Right forelimb (tissue), 1 donor: ENCODE data around the gene SPARC.
A peak's percentile ranks its signal among the peaks of the same experiment; 100 is the strongest.
"Not testable (repeated sequence)": the region's sequence is repeated elsewhere in the genome, so short reads cannot be mapped to it uniquely, and the experiment has no call there.

Source experiments
- DNase-seq: peaks from one replicate; pipeline ENCODE4 v3.0.0-alpha.2; 2018

The SPARC gene

GRCh38 chr5:151700296-151700695 lies 13.6 kb upstream of the SPARC start:
- DNase-seq: no peak

GRCh38 chr5:151699071-151699901 lies 12.6 kb upstream of the SPARC start:
- peak; percentile 91 for DNase-seq

GRCh38 chr5:151698081-151698480 lies 11.4 kb upstream of the SPARC start:
- DNase-seq: not testable (repeated sequence)

GRCh38 chr5:151697452-151697851 lies 10.7 kb upstream of the SPARC start:
- DNase-seq: no peak

- peak; percentile 93 for DNase-seq
These were observed 9.9 kb upstream of the SPARC start for GRCh38 chr5:151696470-151697061.

- no peak for DNase-seq
These were observed 8.7 kb upstream of the SPARC start for GRCh38 chr5:151695464-151695863.

GRCh38 chr5:151694035-151694485 lies 7.3 kb upstream of the SPARC start:
- DNase-seq: no peak

GRCh38 chr5:151692312-151692711 lies 5.6 kb upstream of the SPARC start:
- no peak for DNase-seq

GRCh38 chr5:151691706-151692105 lies 5.0 kb upstream of the SPARC start:
- DNase-seq: no peak

- DNase-seq: not testable (repeated sequence)
These were observed 2.9 kb upstream of the SPARC start for GRCh38 chr5:151689591-151689990.

- DNase-seq: no peak
These were observed 1.7 kb upstream of the SPARC start for GRCh38 chr5:151688436-151688835.

GRCh38 chr5:151685749-151686673 lies 704 bp downstream of the SPARC start:
- DNase-seq: no peak

- peak; percentile 87 for DNase-seq
These were observed 1.9 kb downstream of the SPARC start for GRCh38 chr5:151684690-151685361.

- no peak for DNase-seq
These were observed 2.6 kb downstream of the SPARC start for GRCh38 chr5:151683986-151684588.

GRCh38 chr5:151683444-151683843 lies 3.3 kb downstream of the SPARC start:
- no peak for DNase-seq

GRCh38 chr5:151682751-151683331 lies 3.9 kb downstream of the SPARC start:
- DNase-seq: no peak

GRCh38 chr5:151682240-151682639 lies 4.5 kb downstream of the SPARC start:
- no peak for DNase-seq

GRCh38 chr5:151680944-151681427 lies 5.7 kb downstream of the SPARC start:
- DNase-seq: no peak

- DNase-seq: not testable (repeated sequence)
These were observed 6.6 kb downstream of the SPARC start for GRCh38 chr5:151680156-151680505.

- no peak for DNase-seq
These were observed 7.1 kb downstream of the SPARC start for GRCh38 chr5:151679421-151680155.

GRCh38 chr5:151678713-151679112 lies 8.0 kb downstream of the SPARC start:
- no peak for DNase-seq
